ENCODE data around the gene RPS13.
"Not testable (repeated sequence)": the region's sequence is repeated elsewhere in the genome, so short reads cannot be mapped to it uniquely, and the experiment has no call there.

Gene RPS13

GRCh38 chr11:17034027-17034426 is 43.4 kb downstream of the RPS13 start:
- DNase-seq: not testable (repeated sequence)

GRCh38 chr11:17026487-17027082 is 50.9 kb downstream of the RPS13 start:
- no peak for DNase-seq

- DNase-seq: no peak
These were observed 52.5 kb downstream of the RPS13 start for GRCh38 chr11:17024924-17025323.

Data from activated naive CD4-positive, alpha-beta T cell (primary cell).